H1 (cell line): Measurements from ENCODE around the gene ETV1. TPM values are rescaled to one million over a fixed set of nuclear protein-coding genes. Genes with fewer than 3 reads are reported as not detected.

Experiments
- CBX5 ChIP-seq: fragments of 300-800, 300-1000 bp; sonication (generic); IDR thresholded peaks from 2 replicates; pipeline ENCODE4 v1.7.1; 2016; ENCODE audit warnings: antibody characterized with exemption, low read length, low read depth
- PHF8 ChIP-seq: fragments of 200-600 bp; sonication (generic); conservative IDR thresholded peaks from 2 replicates; pipeline ENCODE4 v1.7.1; 2012; ENCODE audit warnings: low read depth, mild to moderate bottlenecking, inconsistent platforms, low read length, moderate library complexity
- SRF ChIP-seq: IDR thresholded peaks from 2 replicates; pipeline ENCODE4 v1.6.1; 2011; ENCODE audit warnings: mild to moderate bottlenecking, low read depth, low read length, moderate library complexity
- YY1 ChIP-seq: IDR thresholded peaks from 2 replicates; pipeline ENCODE4 v1.6.1; 2011; ENCODE audit warnings: low read depth, mild to moderate bottlenecking, low read length
- polyA plus RNA-seq, 7 experiments: library from polyadenylated mRNA; depleted of rRNA in 3 of 7; stranded (reverse) in 5 of 7; unstranded in 2 of 7; fragments of >200 nt in 5 of 7; fragments of 200-250 nt in 2 of 7; gene quantifications; 1 replicate in 5 of 7; 2 replicates in 1 of 7; 4 replicates in 1 of 7; pipeline versions ENCODE4 v1.2.1 to v1.2.3, GENCODE V29; 2011 to 2013; ENCODE audit warnings: missing spikeins in 2 of 7, mixed read lengths in 2 of 7
- total RNA-seq: library from RNA; stranded (reverse); fragmentation: NEBNext Ultra II Directional; extraction: Animal tissue kit (Norgen Biotek cat#: 25700); gene quantifications from 2 replicates; pipeline ENCODE4 v1.2.1, GENCODE V29; 2021
- TF ChIP-seq, protein P1 (sequence below): fragments of 300-600 bp; sonication (generic); IDR thresholded peaks from 2 replicates; pipeline ENCODE4 v1.7.1; 2012; ENCODE audit warnings: low read length, moderate library complexity, mild to moderate bottlenecking, inconsistent platforms; ENCODE audit not compliant: insufficient replicate concordance

The ETV1 gene
- total and polyA plus RNA-seq, 2 of the 8 experiments (the other 6 are each of a cell fraction or from before 2014, with no cell fraction given), result 58.3 to 91.2 TPM

DNA sequence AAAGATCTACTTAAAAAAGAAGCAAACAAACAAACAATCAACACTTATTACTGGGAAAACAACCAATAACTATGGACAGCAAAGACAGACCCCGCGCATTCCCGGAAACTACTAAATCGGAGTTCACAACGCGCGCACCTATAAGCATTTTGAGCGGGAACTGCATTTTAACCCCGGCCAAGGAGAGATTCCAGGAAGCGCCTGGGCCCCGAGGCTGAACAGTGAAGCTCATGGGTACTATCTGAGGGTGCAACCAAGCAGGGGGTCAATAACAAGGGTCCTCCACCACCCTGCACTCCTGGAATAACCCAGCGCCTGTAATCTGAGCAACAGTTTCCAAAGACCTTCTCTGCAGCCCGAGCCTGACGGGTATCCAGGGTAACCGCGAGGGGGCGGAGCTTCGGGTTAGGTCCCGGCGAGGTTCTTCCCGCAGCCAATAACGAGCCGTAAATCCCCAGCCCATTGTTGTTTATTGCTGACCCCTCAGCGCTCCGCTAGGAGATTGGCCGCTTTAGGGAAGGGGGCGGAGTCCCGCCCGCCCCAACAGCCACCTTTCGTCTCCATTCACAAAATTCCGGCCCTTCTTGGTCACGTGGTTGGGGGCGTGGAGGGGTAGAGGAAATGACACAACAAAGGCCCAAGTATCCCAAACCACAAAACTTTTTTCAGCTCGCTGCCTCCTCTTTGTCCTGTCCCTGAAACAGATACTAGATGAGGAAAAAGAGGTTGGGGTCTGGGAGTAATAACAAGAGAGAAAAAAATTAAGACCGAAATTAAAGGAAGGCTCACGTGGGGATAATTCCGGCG is 1.7 kb upstream of the ETV1 start (continued):
- TF ChIP-seq YY1, result no peak
- no peak for TF ChIP-seq SRF
- 0 out of 2 replicates have a peak, but pooled peaks have one; percentile 21 for TF ChIP-seq PHF8
- TF ChIP-seq CBX5, result no peak
- TF ChIP-seq, protein P1, sequence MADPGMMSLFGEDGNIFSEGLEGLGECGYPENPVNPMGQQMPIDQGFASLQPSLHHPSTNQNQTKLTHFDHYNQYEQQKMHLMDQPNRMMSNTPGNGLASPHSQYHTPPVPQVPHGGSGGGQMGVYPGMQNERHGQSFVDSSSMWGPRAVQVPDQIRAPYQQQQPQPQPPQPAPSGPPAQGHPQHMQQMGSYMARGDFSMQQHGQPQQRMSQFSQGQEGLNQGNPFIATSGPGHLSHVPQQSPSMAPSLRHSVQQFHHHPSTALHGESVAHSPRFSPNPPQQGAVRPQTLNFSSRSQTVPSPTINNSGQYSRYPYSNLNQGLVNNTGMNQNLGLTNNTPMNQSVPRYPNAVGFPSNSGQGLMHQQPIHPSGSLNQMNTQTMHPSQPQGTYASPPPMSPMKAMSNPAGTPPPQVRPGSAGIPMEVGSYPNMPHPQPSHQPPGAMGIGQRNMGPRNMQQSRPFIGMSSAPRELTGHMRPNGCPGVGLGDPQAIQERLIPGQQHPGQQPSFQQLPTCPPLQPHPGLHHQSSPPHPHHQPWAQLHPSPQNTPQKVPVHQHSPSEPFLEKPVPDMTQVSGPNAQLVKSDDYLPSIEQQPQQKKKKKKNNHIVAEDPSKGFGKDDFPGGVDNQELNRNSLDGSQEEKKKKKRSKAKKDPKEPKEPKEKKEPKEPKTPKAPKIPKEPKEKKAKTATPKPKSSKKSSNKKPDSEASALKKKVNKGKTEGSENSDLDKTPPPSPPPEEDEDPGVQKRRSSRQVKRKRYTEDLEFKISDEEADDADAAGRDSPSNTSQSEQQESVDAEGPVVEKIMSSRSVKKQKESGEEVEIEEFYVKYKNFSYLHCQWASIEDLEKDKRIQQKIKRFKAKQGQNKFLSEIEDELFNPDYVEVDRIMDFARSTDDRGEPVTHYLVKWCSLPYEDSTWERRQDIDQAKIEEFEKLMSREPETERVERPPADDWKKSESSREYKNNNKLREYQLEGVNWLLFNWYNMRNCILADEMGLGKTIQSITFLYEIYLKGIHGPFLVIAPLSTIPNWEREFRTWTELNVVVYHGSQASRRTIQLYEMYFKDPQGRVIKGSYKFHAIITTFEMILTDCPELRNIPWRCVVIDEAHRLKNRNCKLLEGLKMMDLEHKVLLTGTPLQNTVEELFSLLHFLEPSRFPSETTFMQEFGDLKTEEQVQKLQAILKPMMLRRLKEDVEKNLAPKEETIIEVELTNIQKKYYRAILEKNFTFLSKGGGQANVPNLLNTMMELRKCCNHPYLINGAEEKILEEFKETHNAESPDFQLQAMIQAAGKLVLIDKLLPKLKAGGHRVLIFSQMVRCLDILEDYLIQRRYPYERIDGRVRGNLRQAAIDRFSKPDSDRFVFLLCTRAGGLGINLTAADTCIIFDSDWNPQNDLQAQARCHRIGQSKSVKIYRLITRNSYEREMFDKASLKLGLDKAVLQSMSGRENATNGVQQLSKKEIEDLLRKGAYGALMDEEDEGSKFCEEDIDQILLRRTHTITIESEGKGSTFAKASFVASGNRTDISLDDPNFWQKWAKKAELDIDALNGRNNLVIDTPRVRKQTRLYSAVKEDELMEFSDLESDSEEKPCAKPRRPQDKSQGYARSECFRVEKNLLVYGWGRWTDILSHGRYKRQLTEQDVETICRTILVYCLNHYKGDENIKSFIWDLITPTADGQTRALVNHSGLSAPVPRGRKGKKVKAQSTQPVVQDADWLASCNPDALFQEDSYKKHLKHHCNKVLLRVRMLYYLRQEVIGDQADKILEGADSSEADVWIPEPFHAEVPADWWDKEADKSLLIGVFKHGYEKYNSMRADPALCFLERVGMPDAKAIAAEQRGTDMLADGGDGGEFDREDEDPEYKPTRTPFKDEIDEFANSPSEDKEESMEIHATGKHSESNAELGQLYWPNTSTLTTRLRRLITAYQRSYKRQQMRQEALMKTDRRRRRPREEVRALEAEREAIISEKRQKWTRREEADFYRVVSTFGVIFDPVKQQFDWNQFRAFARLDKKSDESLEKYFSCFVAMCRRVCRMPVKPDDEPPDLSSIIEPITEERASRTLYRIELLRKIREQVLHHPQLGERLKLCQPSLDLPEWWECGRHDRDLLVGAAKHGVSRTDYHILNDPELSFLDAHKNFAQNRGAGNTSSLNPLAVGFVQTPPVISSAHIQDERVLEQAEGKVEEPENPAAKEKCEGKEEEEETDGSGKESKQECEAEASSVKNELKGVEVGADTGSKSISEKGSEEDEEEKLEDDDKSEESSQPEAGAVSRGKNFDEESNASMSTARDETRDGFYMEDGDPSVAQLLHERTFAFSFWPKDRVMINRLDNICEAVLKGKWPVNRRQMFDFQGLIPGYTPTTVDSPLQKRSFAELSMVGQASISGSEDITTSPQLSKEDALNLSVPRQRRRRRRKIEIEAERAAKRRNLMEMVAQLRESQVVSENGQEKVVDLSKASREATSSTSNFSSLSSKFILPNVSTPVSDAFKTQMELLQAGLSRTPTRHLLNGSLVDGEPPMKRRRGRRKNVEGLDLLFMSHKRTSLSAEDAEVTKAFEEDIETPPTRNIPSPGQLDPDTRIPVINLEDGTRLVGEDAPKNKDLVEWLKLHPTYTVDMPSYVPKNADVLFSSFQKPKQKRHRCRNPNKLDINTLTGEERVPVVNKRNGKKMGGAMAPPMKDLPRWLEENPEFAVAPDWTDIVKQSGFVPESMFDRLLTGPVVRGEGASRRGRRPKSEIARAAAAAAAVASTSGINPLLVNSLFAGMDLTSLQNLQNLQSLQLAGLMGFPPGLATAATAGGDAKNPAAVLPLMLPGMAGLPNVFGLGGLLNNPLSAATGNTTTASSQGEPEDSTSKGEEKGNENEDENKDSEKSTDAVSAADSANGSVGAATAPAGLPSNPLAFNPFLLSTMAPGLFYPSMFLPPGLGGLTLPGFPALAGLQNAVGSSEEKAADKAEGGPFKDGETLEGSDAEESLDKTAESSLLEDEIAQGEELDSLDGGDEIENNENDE, result no peak
